Measurements from ENCODE around the gene BCL2L12. TPM values are rescaled to one million over a fixed set of nuclear protein-coding genes. Genes with fewer than 3 reads are reported as not detected.
"Not testable (repeated sequence)": the region's sequence is repeated elsewhere in the genome, so short reads cannot be mapped to it uniquely, and the experiment has no call there.

The BCL2L12 gene, protein sequence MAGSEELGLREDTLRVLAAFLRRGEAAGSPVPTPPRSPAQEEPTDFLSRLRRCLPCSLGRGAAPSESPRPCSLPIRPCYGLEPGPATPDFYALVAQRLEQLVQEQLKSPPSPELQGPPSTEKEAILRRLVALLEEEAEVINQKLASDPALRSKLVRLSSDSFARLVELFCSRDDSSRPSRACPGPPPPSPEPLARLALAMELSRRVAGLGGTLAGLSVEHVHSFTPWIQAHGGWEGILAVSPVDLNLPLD
- 30.7 and 39.1 TPM in 2 replicates for total RNA-seq

- POLR2A ChIA-PET: interaction anchor here (0.5 to 7.4 kb wide), 10 partner anchors 10 to 1865 kb away, joined by 3 to 88 read pairs (median 5); partner anchors contain the start of genes PRMT1, PRR12, RPS11 and RRAS
- H3K9me3 Mint-ChIP-seq: no peaks in the 10 kb centered on the region
Measured at GRCh38 chr19:49665351-49666119, at the start of gene BCL2L12, which contains the start of gene IRF3. TSS of gene BCL2L12 (plus strand) at chr19:49665933. CDS start at chr19:49666693, 760 bp downstream. TSS of gene IRF3 (minus strand) at chr19:49665857. CDS start at chr19:49664838, 1,019 bp downstream.

DNA sequence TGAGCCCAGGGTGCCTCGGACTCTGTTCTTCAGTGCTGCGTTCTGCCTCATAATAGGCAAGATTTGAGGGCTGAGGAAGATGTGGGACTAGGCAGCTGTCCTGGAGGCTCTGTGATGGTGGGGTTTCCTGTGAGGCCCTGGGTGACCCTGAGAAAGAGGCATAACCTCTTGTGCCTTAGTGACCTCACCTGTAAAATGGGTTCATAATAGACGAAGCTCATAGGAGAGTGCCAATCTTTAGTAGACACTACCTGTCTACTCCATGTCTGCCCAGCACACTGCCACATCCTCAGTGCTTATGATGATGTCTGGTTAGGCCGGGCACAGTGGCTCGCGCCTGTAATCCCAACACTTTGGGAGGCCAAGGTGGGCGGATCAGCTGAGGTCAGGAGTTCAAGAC lies 49.2 kb upstream of the BCL2L12 start:
- H3K4me3 Mint-ChIP-seq: no peak overlapping the region
- ChIA-PET POLR2A (interaction anchor here (0.7 to 1.0 kb wide), 2 partner anchors 12 to 23 kb away, joined by 3 read pairs; no protein-coding TSS in a partner anchor), CTCF (no interaction called here)
- intact Hi-C loops (cut with micrococcal nuclease): no loop called here
- H3K27ac Mint-ChIP-seq: no peak overlapping the region
- no peaks in the 10 kb centered on the region for H3K27me3 Mint-ChIP-seq
- DNase-seq: no peak
- ATAC-seq (ENCODE audit: low read depth): no peak
- peaks cover 13% of the 10 kb centered on the region for H3K4me1 Mint-ChIP-seq
- H3K9me3 Mint-ChIP-seq: no peaks in the 10 kb centered on the region
- TF ChIP-seq, protein P1, sequence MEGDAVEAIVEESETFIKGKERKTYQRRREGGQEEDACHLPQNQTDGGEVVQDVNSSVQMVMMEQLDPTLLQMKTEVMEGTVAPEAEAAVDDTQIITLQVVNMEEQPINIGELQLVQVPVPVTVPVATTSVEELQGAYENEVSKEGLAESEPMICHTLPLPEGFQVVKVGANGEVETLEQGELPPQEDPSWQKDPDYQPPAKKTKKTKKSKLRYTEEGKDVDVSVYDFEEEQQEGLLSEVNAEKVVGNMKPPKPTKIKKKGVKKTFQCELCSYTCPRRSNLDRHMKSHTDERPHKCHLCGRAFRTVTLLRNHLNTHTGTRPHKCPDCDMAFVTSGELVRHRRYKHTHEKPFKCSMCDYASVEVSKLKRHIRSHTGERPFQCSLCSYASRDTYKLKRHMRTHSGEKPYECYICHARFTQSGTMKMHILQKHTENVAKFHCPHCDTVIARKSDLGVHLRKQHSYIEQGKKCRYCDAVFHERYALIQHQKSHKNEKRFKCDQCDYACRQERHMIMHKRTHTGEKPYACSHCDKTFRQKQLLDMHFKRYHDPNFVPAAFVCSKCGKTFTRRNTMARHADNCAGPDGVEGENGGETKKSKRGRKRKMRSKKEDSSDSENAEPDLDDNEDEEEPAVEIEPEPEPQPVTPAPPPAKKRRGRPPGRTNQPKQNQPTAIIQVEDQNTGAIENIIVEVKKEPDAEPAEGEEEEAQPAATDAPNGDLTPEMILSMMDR (IDR thresholded peaks at IDR 0.05): no peak
- peaks cover 64% of the 10 kb centered on the region for H3K36me3 Mint-ChIP-seq (ENCODE audit: low read depth)

More at GRCh38 chr19:49665351-49666119, at the start of gene BCL2L12, which contains the start of gene IRF3:
- H3K27ac Mint-ChIP-seq: peak within 1 kb of the TSS; percentile 95
- peak; percentile 86 for ATAC-seq (ENCODE audit: low read depth)
- H3K4me3 Mint-ChIP-seq: peak within 1 kb of the TSS; percentile 98
- peaks cover 46% of the 10 kb centered on the region for H3K36me3 Mint-ChIP-seq (ENCODE audit: low read depth)
- intact Hi-C loops (cut with micrococcal nuclease): loop anchor here (1.0 to 2.0 kb wide), 4 partner anchors 12 to 212 kb away; partner anchors contain the start of genes ALDH16A1, PRMT1, PRR12 and SCAF1
- TF ChIP-seq, protein P1 (IDR thresholded peaks at IDR 0.05): no peak
- DNase-seq: peak; percentile 99
- CTCF ChIA-PET: interaction anchor here (1.5 to 2.5 kb wide), 4 partner anchors 11 to 20 kb away, joined by 4 to 8 read pairs (median 6); no protein-coding TSS in a partner anchor
- H3K27me3 Mint-ChIP-seq: no peaks in the 10 kb centered on the region
- H3K4me1 Mint-ChIP-seq: peaks cover 40% of the 10 kb centered on the region

GRCh38 chr19:49616945-49617344 lies 48.8 kb upstream of the BCL2L12 start:
- no peak overlapping the region for H3K4me3 Mint-ChIP-seq
- ATAC-seq (ENCODE audit: low read depth): no peak
- DNase-seq: no peak
- TF ChIP-seq, protein P1 (IDR thresholded peaks at IDR 0.05): no peak
- no peaks in the 10 kb centered on the region for H3K27me3 Mint-ChIP-seq
- intact Hi-C loops (cut with micrococcal nuclease): no loop called here
- H3K9me3 Mint-ChIP-seq: no peaks in the 10 kb centered on the region
- peaks cover 13% of the 10 kb centered on the region for H3K4me1 Mint-ChIP-seq
- ChIA-PET CTCF (interaction anchor here (0.6 kb wide), 1 partner anchor 209 kb away, joined by 3 read pairs; no protein-coding TSS in a partner anchor), POLR2A (interaction anchor here (0.7 kb wide), 2 partner anchors 24 to 163 kb away, joined by 3 read pairs; no protein-coding TSS in a partner anchor)
- peaks cover 68% of the 10 kb centered on the region for H3K36me3 Mint-ChIP-seq (ENCODE audit: low read depth)
- H3K27ac Mint-ChIP-seq: no peak overlapping the region

DNA sequence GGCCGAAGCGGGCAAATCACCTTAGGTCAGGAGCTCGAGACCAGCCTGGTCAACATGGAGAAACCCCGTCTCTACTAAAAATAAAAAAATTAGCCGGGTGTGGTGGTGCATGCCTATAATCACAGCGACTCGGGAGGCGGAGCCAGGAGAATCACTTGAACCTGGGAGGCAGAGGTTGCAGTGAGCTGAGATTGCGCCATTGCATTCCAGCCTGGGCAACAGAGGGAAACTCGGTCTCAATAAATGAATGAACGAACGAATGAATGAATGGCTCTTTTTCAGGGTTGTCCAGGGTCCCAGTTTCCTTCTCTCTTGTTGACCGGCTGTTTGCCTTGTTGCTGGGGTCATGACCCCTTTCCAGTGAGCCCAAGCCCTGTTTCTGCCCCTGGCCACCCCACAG lies 47.9 kb upstream of the BCL2L12 start:
- POLR2A ChIA-PET: interaction anchor here (0.6 kb wide), 1 partner anchor 278 kb away, joined by 7 read pairs; no protein-coding TSS in a partner anchor
- peaks cover 70% of the 10 kb centered on the region for H3K36me3 Mint-ChIP-seq (ENCODE audit: low read depth)
- not testable (repeated sequence) for H3K27ac Mint-ChIP-seq

GRCh38 chr19:49624967-49625910 lies 40.5 kb upstream of the BCL2L12 start:
- intact Hi-C loops (cut with micrococcal nuclease): no loop called here
- H3K4me1 Mint-ChIP-seq: no peaks in the 10 kb centered on the region
- ATAC-seq (ENCODE audit: low read depth): no peak
- no peak for DNase-seq
- H3K27me3 Mint-ChIP-seq: no peaks in the 10 kb centered on the region
- TF ChIP-seq, protein P1 (IDR thresholded peaks at IDR 0.05): no peak
- H3K4me3 Mint-ChIP-seq: no peak overlapping the region
- no peak overlapping the region for H3K27ac Mint-ChIP-seq
- POLR2A ChIA-PET: no interaction called here
- peaks cover 52% of the 10 kb centered on the region for H3K36me3 Mint-ChIP-seq (ENCODE audit: low read depth)
- no peaks in the 10 kb centered on the region for H3K9me3 Mint-ChIP-seq
- CTCF ChIA-PET: no interaction called here

More for the DNA sequence above, 47.9 kb upstream of the BCL2L12 start:
- H3K4me1 Mint-ChIP-seq; H3K27me3 Mint-ChIP-seq; H3K4me3 Mint-ChIP-seq; DNase-seq; H3K9me3 Mint-ChIP-seq; CTCF ChIA-PET; ATAC-seq (ENCODE audit: low read depth); intact Hi-C loops (cut with micrococcal nuclease): not testable (repeated sequence)

Measured in activated B cell treated with CpG ODN at 0.5 μM for 24 hours (primary cell).